IMR-90 (cell line): ENCODE measurements around the gene ASTN2. TPM values are rescaled to one million over a fixed set of nuclear protein-coding genes. Genes with fewer than 3 reads are reported as not detected.

Experiments
- ATAC-seq: fragments of 200-7000 bp; cut with Tn5 transposase; 2 replicates; pipeline ENCODE4 v1.9.1; 2020; ENCODE audit warnings: low read depth, mild to moderate bottlenecking, moderate library complexity
- BruUV-seq: library from RNA; stranded (reverse); fragments of 400-500 nt; replicated peaks from 2 replicates; lab custom pipeline; 2021; lab: Mats Ljungman, UMichigan
- CTCF ChIA-PET: fragments of 300-600 bp; formaldehyde crosslinking; extraction: SDS; loops from one replicate; lab custom pipeline; 2021; ENCODE audit warnings: antibody characterized with exemption; lab: Yijun Ruan, JAX
- POLR2A ChIA-PET: fragments of 300-600 bp; sonication (Branson Sonifier 250); formaldehyde crosslinking; loops from one replicate; lab custom pipeline; 2022; ENCODE audit warnings: antibody characterized with exemption; ENCODE audit not compliant: unreplicated experiment; lab: Charles Lee
- DNase-seq: peaks from one replicate; pipeline ENCODE4 v3.0.0; 2013
- H2AFZ ChIP-seq: replicated peaks from 2 replicates; pipeline ENCODE3; 2013; ENCODE audit warnings: low read length, mild to moderate bottlenecking; ENCODE audit not compliant: poor library complexity
- H2AK5ac ChIP-seq: 2 replicates; pipeline ENCODE4 v1.6.1; 2013; ENCODE audit warnings: low read depth, low read length, inconsistent platforms
- H2AK9ac ChIP-seq: replicated peaks from 2 replicates; pipeline ENCODE3; 2013; ENCODE audit warnings: mild to moderate bottlenecking, low read depth, low read length, moderate library complexity; ENCODE audit not compliant: poor library complexity
- H2BK120ac ChIP-seq: 2 replicates; pipeline ENCODE4 v1.6.1; 2013; ENCODE audit warnings: low read depth, low read length, inconsistent platforms
- H2BK15ac ChIP-seq: 3 replicates; pipeline ENCODE4 v1.6.1; 2013; ENCODE audit warnings: low read depth, low read length, inconsistent platforms
- H2BK20ac ChIP-seq: 2 replicates; pipeline ENCODE4 v1.6.1; 2013; ENCODE audit warnings: low read depth, mild to moderate bottlenecking, inconsistent platforms, low read length, moderate library complexity
- H2BK5ac ChIP-seq: 2 replicates; pipeline ENCODE4 v1.6.1; 2013; ENCODE audit warnings: mild to moderate bottlenecking, low read depth, low read length, inconsistent platforms; ENCODE audit not compliant: poor library complexity, severe bottlenecking
- H3K14ac ChIP-seq: replicated peaks from 2 replicates; pipeline ENCODE4 v1.6.1; 2013; ENCODE audit warnings: low read depth, low read length, inconsistent platforms
- H3K18ac ChIP-seq: 2 replicates; pipeline ENCODE4 v1.6.1; 2013; ENCODE audit warnings: low read depth, low read length, control low read depth
- H3K23ac ChIP-seq: 2 replicates; pipeline ENCODE4 v1.6.1; 2013; ENCODE audit warnings: low read depth, low read length, inconsistent platforms
- H3K27ac ChIP-seq: 2 replicates; pipeline ENCODE4 v1.5.1; 2013; ENCODE audit warnings: mild to moderate bottlenecking, control low read depth, low read length; ENCODE audit not compliant: insufficient read depth
- H3K27me3 ChIP-seq: 2 replicates; pipeline ENCODE4 v1.6.1; 2013; ENCODE audit warnings: low read length; ENCODE audit not compliant: control insufficient read depth, insufficient read depth
- H3K36me3 ChIP-seq: 2 replicates; pipeline ENCODE4 v1.6.1; 2013; ENCODE audit warnings: low read length, mixed read lengths; ENCODE audit not compliant: control insufficient read depth, insufficient read depth
- H3K4ac ChIP-seq: 2 replicates; pipeline ENCODE4 v1.6.1; 2013; ENCODE audit warnings: low read depth, low read length, inconsistent platforms
- H3K4me1 ChIP-seq: 2 replicates; pipeline ENCODE4 v1.6.1; 2013; ENCODE audit warnings: low read length, mixed read lengths; ENCODE audit not compliant: control insufficient read depth, insufficient read depth
- H3K4me2 ChIP-seq: 2 replicates; pipeline ENCODE4 v1.6.1; 2013; ENCODE audit warnings: low read depth, mild to moderate bottlenecking, control low read depth, low read length, moderate library complexity
- H3K4me3 ChIP-seq: 2 replicates; pipeline ENCODE4 v1.5.1; 2013; ENCODE audit warnings: low read depth, mild to moderate bottlenecking, control low read depth, low read length, moderate library complexity; ENCODE audit not compliant: insufficient read depth
- H3K56ac ChIP-seq: 2 replicates; pipeline ENCODE4 v1.6.1; 2013; ENCODE audit warnings: low read length, inconsistent platforms; ENCODE audit not compliant: insufficient read depth; ENCODE audit errors: extremely low read depth
- H3K79me1 ChIP-seq, 2 experiments: 2 replicates each; pipeline ENCODE4 v1.6.1; 2013; ENCODE audit warnings: low read length in 2 of 2, inconsistent platforms in 1 of 2, low read depth in 1 of 2
- H3K9ac ChIP-seq: 2 replicates; pipeline ENCODE4 v1.6.1; 2013; ENCODE audit warnings: low read depth, low read length, control low read depth
- H3K9me1 ChIP-seq: 2 replicates; pipeline ENCODE4 v1.6.1; 2013; ENCODE audit warnings: low read length, inconsistent platforms; ENCODE audit not compliant: insufficient read depth
- H3K9me3 ChIP-seq: 2 replicates; pipeline ENCODE4 v1.6.1; 2013; ENCODE audit warnings: low read length; ENCODE audit not compliant: control insufficient read depth, insufficient read depth
- H4K20me1 ChIP-seq: 2 replicates; pipeline ENCODE4 v1.6.1; 2013; ENCODE audit warnings: low read length, inconsistent platforms; ENCODE audit not compliant: insufficient read depth
- H4K5ac ChIP-seq: 2 replicates; pipeline ENCODE4 v1.6.1; 2013; ENCODE audit warnings: mild to moderate bottlenecking, low read depth, low read length, control low read depth
- H4K8ac ChIP-seq, 2 experiments: 2 replicates each; pipeline ENCODE4 v1.6.1; 2013; ENCODE audit warnings: low read depth in 2 of 2, low read length in 2 of 2, control low read depth in 1 of 2, inconsistent platforms in 1 of 2
- H4K91ac ChIP-seq: 2 replicates; pipeline ENCODE4 v1.6.1; 2013; ENCODE audit warnings: low read depth, low read length, inconsistent platforms; ENCODE audit not compliant: insufficient read depth
- RAD21 ChIP-seq: IDR thresholded peaks from 2 replicates; pipeline ENCODE4 v1.6.1; 2012; ENCODE audit warnings: low read length, improper control_type of control experiment
- RCOR1 ChIP-seq: IDR thresholded peaks from 2 replicates; pipeline ENCODE4 v1.6.1; 2012; ENCODE audit warnings: mild to moderate bottlenecking, low read length, improper control_type of control experiment; ENCODE audit not compliant: insufficient replicate concordance
- RFX5 ChIP-seq: IDR thresholded peaks from 2 replicates; pipeline ENCODE4 v1.8.0; 2012; ENCODE audit warnings: low read depth, mild to moderate bottlenecking, low read length, moderate library complexity
- SMC3 ChIP-seq: fragments of 150-350 bp; IDR thresholded peaks from 2 replicates; pipeline ENCODE4 v1.6.1; 2016; ENCODE audit warnings: low read depth, mild to moderate bottlenecking, antibody characterized with exemption, low read length, moderate library complexity
- WGBS, 2 experiments: methylation state at CpG; one replicate each; pipeline versions ENCODE4 v1.1.5 to v1.1.7; 2013; ENCODE audit warnings: missing lambda C conversion rate in 2 of 2; ENCODE audit not compliant: insufficient read length in 1 of 2; ENCODE audit errors: extremely low coverage in 2 of 2; 5-methylcytosine and 5-hydroxymethylcytosine counted together
- dilution Hi-C: fragments of 300-500 bp; cut with HindIII; formaldehyde crosslinking; loops from one replicate; pipeline ENCODE4 v1.14.3; 2018; ENCODE audit warnings: low sequenced_read_pairs; ENCODE audit not compliant: unreplicated experiment
- in situ Hi-C: fragments of 300-500 bp; cut with MboI; formaldehyde crosslinking; loops from 3 replicates; pipeline ENCODE4 v1.14.3; 2019; ENCODE audit warnings: low sequenced_read_pairs, inconsistent platforms, mixed read lengths
- intact Hi-C: fragments of 100-400 bp; cut with micrococcal nuclease; formaldehyde crosslinking; loops from 2 replicates; pipeline ENCODE4 v1.10.0; 2022
- polyA plus RNA-seq, 3 experiments: library from polyadenylated mRNA; depleted of rRNA; stranded (reverse); fragments of >200 nt; gene quantifications; 2 replicates each; pipeline ENCODE4 v1.2.3, GENCODE V29; 2012; ENCODE audit warnings: low replicate concordance in 1 of 3
- total RNA-seq: library from RNA; depleted of rRNA; stranded (reverse); fragments of >200 nt; gene quantifications from 2 replicates; pipeline ENCODE4 v1.2.3, GENCODE V29; 2012
- TF ChIP-seq, protein P1 (sequence below): fragments of 150-350 bp; IDR thresholded peaks from 2 replicates; pipeline ENCODE4 v1.6.1; 2016; ENCODE audit warnings: low read depth, mild to moderate bottlenecking, low read length, moderate library complexity, borderline replicate concordance

Gene ASTN2
- total and polyA plus RNA-seq, 2 of the 4 experiments (the other 2 are of a cell fraction), result 3.8 to 6.8 TPM

- no peak overlapping the region for H3K18ac ChIP-seq
- no peaks in the 10 kb centered on the region for H3K79me1 ChIP-seq
- BruUV-seq, result no TSS peak
- H2BK15ac ChIP-seq, result no peak overlapping the region
- H4K91ac ChIP-seq, result no peak overlapping the region
- intact Hi-C loops, result no loop called here
- DNase-seq (no peak), ATAC-seq (no peak)
- no peaks in the 10 kb centered on the region for H3K9me1 ChIP-seq
- H2AK9ac ChIP-seq, result no peak overlapping the region
- no peak overlapping the region for H3K14ac ChIP-seq
- no peaks in the 10 kb centered on the region; the same call in 1 of the 2 replicates for H3K9me3 ChIP-seq
- dilution Hi-C loops, result no loop called here
- in situ Hi-C loops, result no loop called here
- TF ChIP-seq RAD21, result no peak
- no peak for TF ChIP-seq RCOR1
- TF ChIP-seq RFX5, result no peak
- TF ChIP-seq SMC3, result no peak
- TF ChIP-seq, protein P1, sequence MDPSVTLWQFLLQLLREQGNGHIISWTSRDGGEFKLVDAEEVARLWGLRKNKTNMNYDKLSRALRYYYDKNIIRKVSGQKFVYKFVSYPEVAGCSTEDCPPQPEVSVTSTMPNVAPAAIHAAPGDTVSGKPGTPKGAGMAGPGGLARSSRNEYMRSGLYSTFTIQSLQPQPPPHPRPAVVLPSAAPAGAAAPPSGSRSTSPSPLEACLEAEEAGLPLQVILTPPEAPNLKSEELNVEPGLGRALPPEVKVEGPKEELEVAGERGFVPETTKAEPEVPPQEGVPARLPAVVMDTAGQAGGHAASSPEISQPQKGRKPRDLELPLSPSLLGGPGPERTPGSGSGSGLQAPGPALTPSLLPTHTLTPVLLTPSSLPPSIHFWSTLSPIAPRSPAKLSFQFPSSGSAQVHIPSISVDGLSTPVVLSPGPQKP, result no peak
- H3K36me3 ChIP-seq, result no peaks in the 10 kb centered on the region
- no peaks in the 10 kb centered on the region for H4K20me1 ChIP-seq
- no peak overlapping the region for H3K4ac ChIP-seq
- H3K27ac ChIP-seq, result no peak overlapping the region
- ChIA-PET POLR2A (no interaction called here), CTCF (no interaction called here)
- no peak overlapping the region for H3K4me2 ChIP-seq
- no peak overlapping the region for H2BK20ac ChIP-seq
- no peak overlapping the region for H2BK120ac ChIP-seq
- no peak overlapping the region for H2AK5ac ChIP-seq
- no peak overlapping the region for H3K9ac ChIP-seq
- no peak overlapping the region for H2BK5ac ChIP-seq
- no peak overlapping the region for H4K8ac ChIP-seq
- H3K4me3 ChIP-seq, result no peak overlapping the region
- no peaks in the 10 kb centered on the region for H3K27me3 ChIP-seq
- H3K4me1 ChIP-seq, result no peaks in the 10 kb centered on the region
- H4K5ac ChIP-seq, result no peak overlapping the region
- WGBS, 2 experiments, result no CpG with 5 or more reads among the region's 4 CpGs
- H3K23ac ChIP-seq, result no peak overlapping the region
- no peak overlapping the region for H3K56ac ChIP-seq
- no peak overlapping the region for H2AFZ ChIP-seq
Observed at GRCh38 chr9:117149996-117150395, 264.9 kb downstream of the ASTN2 start.
